PFSK-1 (cell line): Measurements from ENCODE around the gene DNAJC6.

Source experiments
- FOXP2 ChIP-seq: optimal IDR thresholded peaks from 2 replicates; pipeline ENCODE3; 2011; ENCODE audit warnings: borderline replicate concordance, control low read depth, inconsistent platforms; ENCODE audit not compliant: insufficient read depth; ENCODE audit errors: extremely low read length, extremely low read depth
- POLR2AphosphoS5 ChIP-seq: IDR thresholded peaks from 2 replicates; pipeline ENCODE4 v1.6.1; 2012; ENCODE audit warnings: low read depth, mild to moderate bottlenecking, control low read depth, low read length, moderate library complexity
- REST ChIP-seq, 2 experiments: IDR thresholded peaks; 2 replicates each; pipeline versions ENCODE4 v1.6.1 to v1.8.0; 2011 to 2012; ENCODE audit warnings: low read depth in 2 of 2, low read length in 2 of 2, control low read depth in 1 of 2, inconsistent platforms in 1 of 2, mild to moderate bottlenecking in 1 of 2, moderate library complexity in 1 of 2; ENCODE audit not compliant: insufficient read depth in 1 of 2
- SIN3A ChIP-seq: IDR thresholded peaks from 2 replicates; pipeline ENCODE4 v1.6.1; 2012; ENCODE audit warnings: mild to moderate bottlenecking, low read length, moderate library complexity, borderline replicate concordance; ENCODE audit not compliant: insufficient read depth
- TAF1 ChIP-seq: IDR thresholded peaks from 2 replicates; pipeline ENCODE4 v1.6.1; 2012; ENCODE audit warnings: low read length, control low read depth, borderline replicate concordance; ENCODE audit not compliant: insufficient read depth

DNAJC6 gene

GRCh38 chr1:65425006-65425405 lies 115.7 kb downstream of the DNAJC6 start:
- no peak for TF ChIP-seq TAF1
- TF ChIP-seq REST (IDR thresholded peaks at IDR 0.05; ENCODE audit: insufficient read depth in 1 of 2, low read depth in 2 of 2, low read length in 2 of 2): no peak
- no peak for TF ChIP-seq POLR2AphosphoS5
- TF ChIP-seq SIN3A: no peak
- no peak for TF ChIP-seq FOXP2

GRCh38 chr1:65425697-65426096 lies 116.4 kb downstream of the DNAJC6 start:
- no peak for TF ChIP-seq POLR2AphosphoS5
- TF ChIP-seq SIN3A: no peak
- no peak for TF ChIP-seq REST (IDR thresholded peaks at IDR 0.05; ENCODE audit: insufficient read depth in 1 of 2, low read depth in 2 of 2, low read length in 2 of 2)
- TF ChIP-seq TAF1: no peak
- TF ChIP-seq FOXP2: no peak

DNA sequence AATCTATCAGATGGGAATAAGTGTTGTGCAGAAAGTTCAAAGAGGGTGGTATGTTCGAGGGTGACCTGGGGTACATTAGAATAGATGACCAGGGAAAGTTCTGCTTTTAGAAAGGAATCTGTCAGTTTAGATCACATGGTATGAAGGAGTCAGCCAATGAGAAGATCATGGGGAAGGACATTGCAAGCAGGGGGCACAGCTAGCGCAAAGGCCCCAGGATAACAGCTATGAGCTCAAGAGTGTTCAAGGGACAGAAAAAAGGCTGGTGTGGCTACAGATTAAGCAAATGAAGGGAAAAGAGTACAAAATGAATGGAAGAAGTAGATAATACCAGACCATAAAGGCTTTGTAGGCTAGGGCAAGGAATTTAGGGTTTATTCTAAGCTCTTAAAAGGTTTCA lies 119.7 kb downstream of the DNAJC6 start:
- TF ChIP-seq SIN3A (no peak), TAF1 (no peak), FOXP2 (no peak), POLR2AphosphoS5 (no peak), REST (IDR thresholded peaks at IDR 0.05; ENCODE audit: insufficient read depth in 1 of 2, low read depth in 2 of 2, low read length in 2 of 2) (no peak)

DNA sequence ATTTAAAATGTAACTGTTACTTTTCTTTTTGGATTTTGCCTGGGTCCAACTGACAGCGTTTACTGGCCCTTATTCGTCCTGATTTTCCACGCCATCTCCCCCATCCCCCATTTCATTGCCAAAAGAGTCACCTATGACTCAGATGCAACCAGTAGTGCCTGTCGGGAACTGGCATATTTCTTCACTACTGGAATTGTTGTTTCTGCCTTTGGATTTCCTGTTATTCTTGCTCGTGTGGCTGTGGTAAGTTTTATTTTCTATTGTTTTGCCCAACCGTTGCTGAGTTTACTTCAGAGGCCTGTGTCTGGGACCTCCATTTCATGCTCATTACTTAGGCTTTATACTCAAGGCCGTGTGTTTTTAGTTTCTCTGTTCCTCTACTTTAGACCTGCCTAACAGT lies 120.5 kb downstream of the DNAJC6 start:
- TF ChIP-seq SIN3A (no peak), TAF1 (no peak), POLR2AphosphoS5 (no peak), FOXP2 (no peak), REST (IDR thresholded peaks at IDR 0.05; ENCODE audit: insufficient read depth in 1 of 2, low read depth in 2 of 2, low read length in 2 of 2) (no peak)

DNA sequence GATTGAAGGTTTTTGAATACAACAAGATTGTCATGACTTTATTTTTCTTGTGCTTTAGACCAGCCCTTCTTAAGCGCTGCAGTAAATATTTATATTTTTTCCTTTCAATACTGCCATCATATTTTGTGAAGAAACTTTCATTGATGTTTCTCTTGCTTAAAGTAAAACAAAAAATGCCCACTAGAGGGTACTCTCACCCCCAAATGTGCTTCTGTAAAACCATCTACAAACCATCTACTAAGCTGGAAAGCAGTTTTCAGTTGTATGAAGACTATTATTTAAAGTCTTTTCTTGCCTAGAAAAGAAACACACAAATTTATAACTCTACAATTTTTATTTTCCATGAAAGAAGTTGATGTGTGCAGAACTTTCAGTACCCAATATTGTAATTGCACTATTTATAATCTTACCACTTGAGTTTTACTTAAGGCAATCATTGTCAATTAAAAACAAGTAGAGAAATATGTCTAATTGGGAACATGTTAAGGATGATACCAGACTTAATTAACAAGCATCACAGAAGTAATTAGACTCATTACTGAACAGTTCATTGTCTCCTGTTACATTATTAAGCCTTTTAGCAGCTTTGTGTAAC lies 121.9 kb downstream of the DNAJC6 start:
- no peak for TF ChIP-seq POLR2AphosphoS5
- no peak for TF ChIP-seq REST (IDR thresholded peaks at IDR 0.05; ENCODE audit: insufficient read depth in 1 of 2, low read depth in 2 of 2, low read length in 2 of 2)
- no peak for TF ChIP-seq TAF1
- no peak for TF ChIP-seq SIN3A
- TF ChIP-seq FOXP2: no peak
